K562 (cell line): ENCODE data around the gene NANS. TPM values are rescaled to one million over a fixed set of nuclear protein-coding genes. Genes with fewer than 3 reads are reported as not detected.

Experiments
- ARNT ChIP-seq, 2 experiments: fragments of 450-650 bp; IDR thresholded peaks; 2 replicates each; pipeline ENCODE4 v1.6.1; 2016; ENCODE audit warnings: mild to moderate bottlenecking in 1 of 2
- CBFB ChIP-seq: sonication (generic); formaldehyde crosslinking; IDR thresholded peaks from 2 replicates; pipeline ENCODE4 v1.4.0; 2020; ENCODE audit warnings: mild to moderate bottlenecking, missing genetic modification reagents
- CEBPG ChIP-seq, 3 experiments: fragments of 200-800 bp in 1 of 3; sonication (Bioruptor generic) in 1 of 3; sonication (generic) in 1 of 3; formaldehyde crosslinking in 1 of 3; IDR thresholded peaks in 2 of 3; conservative IDR thresholded peaks in 1 of 3; 2 replicates each; pipeline versions ENCODE4 v1.6.1 to v1.8.0; 2016 to 2022; ENCODE audit warnings: missing compliant biosample characterization in 2 of 3, missing genetic modification characterization in 2 of 3, mild to moderate bottlenecking in 1 of 3, missing genetic modification reagents in 1 of 3
- E2F4 ChIP-seq: sonication (generic); formaldehyde crosslinking; IDR thresholded peaks from 2 replicates; pipeline ENCODE4 v1.8.0; 2022; ENCODE audit warnings: mild to moderate bottlenecking, low read depth, missing genetic modification reagents
- EP300 ChIP-seq: IDR thresholded peaks from 2 replicates; pipeline ENCODE4 v1.6.1; 2012; ENCODE audit warnings: low read length, improper control_type of control experiment
- MTA2 ChIP-seq: fragments of 450-650 bp; IDR thresholded peaks from 2 replicates; pipeline ENCODE4 v1.6.1; 2016; ENCODE audit warnings: low read depth
- NCOR1 ChIP-seq: fragments of 450-650 bp; IDR thresholded peaks from 2 replicates; pipeline ENCODE4 v1.6.1; 2016; ENCODE audit warnings: mild to moderate bottlenecking, moderate library complexity
- NFIC ChIP-seq: fragments of 450-650 bp; IDR thresholded peaks from 2 replicates; pipeline ENCODE4 v1.6.1; 2017; ENCODE audit warnings: mild to moderate bottlenecking, inconsistent platforms
- POLR2AphosphoS5 ChIP-seq: IDR thresholded peaks from 2 replicates; pipeline ENCODE4 v1.6.1; 2011; ENCODE audit warnings: mild to moderate bottlenecking, low read depth, low read length, moderate library complexity; ENCODE audit not compliant: control insufficient read depth, insufficient read depth
- POLR2B ChIP-seq: fragments of 450-650 bp; IDR thresholded peaks from 2 replicates; pipeline ENCODE4 v1.6.1; 2018; ENCODE audit warnings: low read depth; ENCODE audit not compliant: partially characterized antibody
- ZBTB43 ChIP-seq: sonication (generic); formaldehyde crosslinking; IDR thresholded peaks from 2 replicates; pipeline ENCODE4 v1.8.0; 2023; ENCODE audit warnings: mild to moderate bottlenecking, missing genetic modification reagents
- ZC3H8 ChIP-seq: fragments of 450-650 bp; IDR thresholded peaks from 2 replicates; pipeline ENCODE4 v1.6.1; 2017
- ZNF146 ChIP-seq: IDR thresholded peaks from one replicate; pipeline ENCODE4 v1.6.1; 2018; ENCODE audit warnings: missing compliant biosample characterization; ENCODE audit not compliant: unreplicated experiment
- ZNF311 ChIP-seq: fragments of 250-450 bp; sonication (Bioruptor Pico); IDR thresholded peaks from 2 replicates; pipeline ENCODE4 v1.4.0; 2020; ENCODE audit warnings: mild to moderate bottlenecking, moderate library complexity
- ZNF347 ChIP-seq: fragments of 450-650 bp; formaldehyde crosslinking; IDR thresholded peaks from 2 replicates; pipeline ENCODE4 v1.4.0; 2020; ENCODE audit warnings: low read depth, mild to moderate bottlenecking, moderate library complexity
- ZNF354B ChIP-seq: fragments of 250-450 bp; sonication (Bioruptor Pico); IDR thresholded peaks from 2 replicates; pipeline ENCODE4 v1.4.0; 2020
- ZNF717 ChIP-seq: fragments of 250-450 bp; sonication (Bioruptor Pico); IDR thresholded peaks from 2 replicates; pipeline ENCODE4 v1.5.0; 2021
- polyA plus RNA-seq, 8 experiments: library from polyadenylated mRNA; depleted of rRNA in 4 of 8; stranded (reverse) in 5 of 8; unstranded in 3 of 8; fragments of >200 nt; fragmentation: Nextera tagmentation in 2 of 8; fragmentation: Illumina TruSeq in 1 of 8; extraction: Ambion mirVana in 2 of 8; extraction: Trizol in 1 of 8; gene quantifications; 2 replicates each; pipeline versions ENCODE4 v1.2.1 to v1.2.3, GENCODE V29; 2011 to 2014; ENCODE audit warnings: inconsistent platforms in 1 of 8, missing spikeins in 1 of 8
- total RNA-seq, 7 experiments: library from RNA; depleted of rRNA in 6 of 7; stranded (reverse); fragments of >200 nt in 6 of 7; fragmentation: Illumina TruSeq in 2 of 7; extraction: Trizol in 2 of 7; gene quantifications; 2 replicates each; pipeline versions ENCODE4 v1.2.1 to v1.2.3, GENCODE V29; 2011 to 2021; ENCODE audit warnings: low replicate concordance in 1 of 7
- TF ChIP-seq, protein P1 (sequence below): IDR thresholded peaks from 2 replicates; pipeline ENCODE4 v1.6.1; 2016; ENCODE audit warnings: missing genetic modification characterization, missing compliant biosample characterization
- TF ChIP-seq, protein P2 (sequence below): sonication (generic); formaldehyde crosslinking; IDR thresholded peaks from 2 replicates; pipeline ENCODE4 v1.8.0; 2022; ENCODE audit warnings: mild to moderate bottlenecking, missing genetic modification reagents
- TF ChIP-seq, protein P3 (sequence below): sonication (generic); formaldehyde crosslinking; IDR thresholded peaks from 2 replicates; pipeline ENCODE4 v1.8.0; 2022; ENCODE audit warnings: mild to moderate bottlenecking, missing genetic modification reagents, borderline replicate concordance
- TF ChIP-seq, protein P4 (sequence below): fragments of 450-650 bp; formaldehyde crosslinking; conservative IDR thresholded peaks from 2 replicates; pipeline ENCODE4 v1.4.0; 2022; ENCODE audit warnings: mild to moderate bottlenecking, missing genetic modification characterization

NANS gene
- total and polyA plus RNA-seq, 9 of the 15 experiments (the other 6 are each of a cell fraction or from before 2014, with no cell fraction given) = 37.1 to 181 (median 137) TPM

GRCh38 chr9:98083566-98084183, 27.1 kb downstream of the NANS start (continued):
- TF ChIP-seq E2F4 (CRISPR knock-in tag) (no peak), ARNT (IDR thresholded peaks at IDR 0.05) (no peak), CEBPG (CRISPR knock-in tag; IDR thresholded peaks at IDR 0.05) (no peak), CEBPG (tag; conservative IDR thresholded peaks at IDR 0.05 in 1 of 2, IDR thresholded peaks at IDR 0.05 in 1 of 2) (no peak), ZNF347 (no peak), POLR2AphosphoS5 (peak; percentile 66), ZNF717 (CRISPR knock-in tag) (no peak), POLR2B (no peak), NFIC (peak; percentile 48; the same call in 1 of the 2 replicates), MTA2 (peak; percentile 50; the same call in 1 of the 2 replicates), CBFB (CRISPR knock-in tag) (no peak), EP300 (peak; percentile 37; the same call in 1 of the 2 replicates), ZC3H8 (no peak), ZNF146 (CRISPR knock-in tag) (no peak), ZNF311 (CRISPR knock-in tag) (no peak), ZNF354B (CRISPR knock-in tag) (no peak), NCOR1 (peak; percentile 69), ZBTB43 (CRISPR knock-in tag) (no peak)
- TF ChIP-seq, protein P1, sequence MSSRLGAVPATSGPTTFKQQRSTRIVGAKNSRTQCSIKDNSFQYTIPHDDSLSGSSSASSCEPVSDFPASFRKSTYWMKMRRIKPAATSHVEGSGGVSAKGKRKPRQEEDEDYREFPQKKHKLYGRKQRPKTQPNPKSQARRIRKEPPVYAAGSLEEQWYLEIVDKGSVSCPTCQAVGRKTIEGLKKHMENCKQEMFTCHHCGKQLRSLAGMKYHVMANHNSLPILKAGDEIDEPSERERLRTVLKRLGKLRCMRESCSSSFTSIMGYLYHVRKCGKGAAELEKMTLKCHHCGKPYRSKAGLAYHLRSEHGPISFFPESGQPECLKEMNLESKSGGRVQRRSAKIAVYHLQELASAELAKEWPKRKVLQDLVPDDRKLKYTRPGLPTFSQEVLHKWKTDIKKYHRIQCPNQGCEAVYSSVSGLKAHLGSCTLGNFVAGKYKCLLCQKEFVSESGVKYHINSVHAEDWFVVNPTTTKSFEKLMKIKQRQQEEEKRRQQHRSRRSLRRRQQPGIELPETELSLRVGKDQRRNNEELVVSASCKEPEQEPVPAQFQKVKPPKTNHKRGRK = no peak
- TF ChIP-seq, protein P2, sequence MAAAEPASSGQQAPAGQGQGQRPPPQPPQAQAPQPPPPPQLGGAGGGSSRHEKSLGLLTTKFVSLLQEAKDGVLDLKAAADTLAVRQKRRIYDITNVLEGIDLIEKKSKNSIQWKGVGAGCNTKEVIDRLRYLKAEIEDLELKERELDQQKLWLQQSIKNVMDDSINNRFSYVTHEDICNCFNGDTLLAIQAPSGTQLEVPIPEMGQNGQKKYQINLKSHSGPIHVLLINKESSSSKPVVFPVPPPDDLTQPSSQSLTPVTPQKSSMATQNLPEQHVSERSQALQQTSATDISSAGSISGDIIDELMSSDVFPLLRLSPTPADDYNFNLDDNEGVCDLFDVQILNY (CRISPR knock-in tag) = no peak
- TF ChIP-seq, protein P3, sequence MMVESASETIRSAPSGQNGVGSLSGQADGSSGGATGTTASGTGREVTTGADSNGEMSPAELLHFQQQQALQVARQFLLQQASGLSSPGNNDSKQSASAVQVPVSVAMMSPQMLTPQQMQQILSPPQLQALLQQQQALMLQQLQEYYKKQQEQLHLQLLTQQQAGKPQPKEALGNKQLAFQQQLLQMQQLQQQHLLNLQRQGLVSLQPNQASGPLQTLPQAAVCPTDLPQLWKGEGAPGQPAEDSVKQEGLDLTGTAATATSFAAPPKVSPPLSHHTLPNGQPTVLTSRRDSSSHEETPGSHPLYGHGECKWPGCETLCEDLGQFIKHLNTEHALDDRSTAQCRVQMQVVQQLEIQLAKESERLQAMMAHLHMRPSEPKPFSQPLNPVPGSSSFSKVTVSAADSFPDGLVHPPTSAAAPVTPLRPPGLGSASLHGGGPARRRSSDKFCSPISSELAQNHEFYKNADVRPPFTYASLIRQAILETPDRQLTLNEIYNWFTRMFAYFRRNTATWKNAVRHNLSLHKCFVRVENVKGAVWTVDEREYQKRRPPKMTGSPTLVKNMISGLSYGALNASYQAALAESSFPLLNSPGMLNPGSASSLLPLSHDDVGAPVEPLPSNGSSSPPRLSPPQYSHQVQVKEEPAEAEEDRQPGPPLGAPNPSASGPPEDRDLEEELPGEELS (CRISPR knock-in tag) = no peak
- TF ChIP-seq, protein P4, sequence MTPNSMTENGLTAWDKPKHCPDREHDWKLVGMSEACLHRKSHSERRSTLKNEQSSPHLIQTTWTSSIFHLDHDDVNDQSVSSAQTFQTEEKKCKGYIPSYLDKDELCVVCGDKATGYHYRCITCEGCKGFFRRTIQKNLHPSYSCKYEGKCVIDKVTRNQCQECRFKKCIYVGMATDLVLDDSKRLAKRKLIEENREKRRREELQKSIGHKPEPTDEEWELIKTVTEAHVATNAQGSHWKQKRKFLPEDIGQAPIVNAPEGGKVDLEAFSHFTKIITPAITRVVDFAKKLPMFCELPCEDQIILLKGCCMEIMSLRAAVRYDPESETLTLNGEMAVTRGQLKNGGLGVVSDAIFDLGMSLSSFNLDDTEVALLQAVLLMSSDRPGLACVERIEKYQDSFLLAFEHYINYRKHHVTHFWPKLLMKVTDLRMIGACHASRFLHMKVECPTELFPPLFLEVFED (CRISPR knock-in tag) = no peak
